HCT116 (cell line): ENCODE measurements around the gene RIMBP2. TPM values are rescaled to one million over a fixed set of nuclear protein-coding genes. Genes with fewer than 3 reads are reported as not detected.

ENCODE experiments used
- ATAC-seq: fragments of 200-7000 bp; cut with Tn5 transposase; 2 replicates; pipeline ENCODE4 v1.9.1; 2020; ENCODE audit warnings: mild to moderate bottlenecking, moderate library complexity
- BruUV-seq: library from RNA; stranded (reverse); fragments of 400-500 nt; replicated peaks from 2 replicates; lab custom pipeline; 2021; lab: Mats Ljungman, UMichigan
- CTCF ChIA-PET: fragments of 300-600 bp; sonication (Branson Sonifier 250); formaldehyde crosslinking; loops from one replicate; lab custom pipeline; 2021; ENCODE audit warnings: antibody characterized with exemption; lab: Charles Lee
- POLR2A ChIA-PET: fragments of 300-600, 350-600 bp; sonication (Branson Sonifier 250); formaldehyde crosslinking; loops from one replicate; lab custom pipeline; 2021; ENCODE audit warnings: antibody characterized with exemption; lab: Charles Lee
- RAD21 ChIA-PET, 2 experiments: fragments of 300-600 bp; sonication (Branson Sonifier 250); formaldehyde crosslinking; loops; one replicate each; lab custom pipeline; 2023; ENCODE audit warnings: low total read pairs in 2 of 2; ENCODE audit not compliant: uncharacterized antibody in 2 of 2, unreplicated experiment in 2 of 2, low non-redundant PET in 1 of 2; lab: Charles Lee
- DNase-seq: peaks from one replicate; pipeline ENCODE4 v3.0.0-alpha.2; 2010; ENCODE audit warnings: low read depth, low spot score
- H2AFZ ChIP-seq: fragments of 200-600 bp; shearing (Covaris generic), sonication (generic); 2 replicates; pipeline ENCODE4 v1.6.1; 2017; ENCODE audit warnings: low read depth, mixed run types, mixed read lengths, antibody characterized with exemption, low read length; ENCODE audit not compliant: poor library complexity, severe bottlenecking
- H3K27ac ChIP-seq: 2 replicates; pipeline ENCODE4 v1.5.1; 2012; ENCODE audit warnings: low read depth, low read length
- H3K27me3 ChIP-seq: fragments of 200-600 bp; sonication (generic); 2 replicates; pipeline ENCODE4 v1.6.1; 2016; ENCODE audit warnings: mixed run types, low read length, mixed read lengths; ENCODE audit not compliant: insufficient read depth
- H3K36me3 ChIP-seq, 2 experiments: fragments of 200-500 bp in 1 of 2; fragments of 200-600 bp in 1 of 2; sonication (Bioruptor generic) in 1 of 2; sonication (generic) in 1 of 2; 2 replicates each; pipeline versions ENCODE4 v1.5.1 to v1.6.1; 2014 to 2016; ENCODE audit warnings: low read length in 2 of 2, inconsistent platforms in 1 of 2, mixed read lengths in 1 of 2, mixed run types in 1 of 2; ENCODE audit not compliant: insufficient read depth in 2 of 2, control insufficient read depth in 1 of 2
- H3K4me1 ChIP-seq, 2 experiments: fragments of 200-600 bp in 1 of 2; sonication (generic) in 1 of 2; 2 replicates each; pipeline versions ENCODE4 v1.5.1 to v1.6.1; 2012 to 2017; ENCODE audit warnings: low read length in 2 of 2, inconsistent platforms in 1 of 2, mild to moderate bottlenecking in 1 of 2, mixed read lengths in 1 of 2, mixed run types in 1 of 2, moderate library complexity in 1 of 2; ENCODE audit not compliant: insufficient read depth in 2 of 2, control insufficient read depth in 1 of 2
- H3K4me2 ChIP-seq: fragments of 200-600 bp; sonication (generic); 2 replicates; pipeline ENCODE4 v1.6.1; 2017; ENCODE audit warnings: mixed run types, low read length, mixed read lengths
- H3K4me3 ChIP-seq, 2 experiments: fragments of 200-600 bp in 1 of 2; sonication (generic) in 1 of 2; replicated peaks in 1 of 2; 2 replicates each; pipeline ENCODE4 v1.5.1; 2011 to 2016; ENCODE audit warnings: low read length in 2 of 2, control low read depth in 1 of 2, low read depth in 1 of 2, mild to moderate bottlenecking in 1 of 2, mixed read lengths in 1 of 2, mixed run types in 1 of 2
- H3K79me2 ChIP-seq: fragments of 200-600 bp; sonication (generic); 2 replicates; pipeline ENCODE4 v1.6.1; 2017; ENCODE audit warnings: mild to moderate bottlenecking, mixed run types, low read length, moderate library complexity, mixed read lengths; ENCODE audit not compliant: insufficient read depth
- H3K9ac ChIP-seq: fragments of 200-600 bp; sonication (generic); 2 replicates; pipeline ENCODE4 v1.6.1; 2016; ENCODE audit warnings: low read length, mixed read lengths
- H3K9me2 ChIP-seq: fragments of 200-600 bp; sonication (generic), shearing (Covaris generic); 2 replicates; pipeline ENCODE4 v1.6.1; 2017; ENCODE audit warnings: mixed run types, mild to moderate bottlenecking, moderate library complexity; ENCODE audit not compliant: insufficient read depth
- H3K9me3 ChIP-seq, 2 experiments: fragments of 200-500 bp in 1 of 2; fragments of 200-600 bp in 1 of 2; sonication (Bioruptor generic) in 1 of 2; sonication (generic) in 1 of 2; 2 replicates each; pipeline ENCODE4 v1.6.1; 2014 to 2017; ENCODE audit warnings: low read length in 2 of 2, mixed read lengths in 2 of 2, inconsistent platforms in 1 of 2, low read depth in 1 of 2, mild to moderate bottlenecking in 1 of 2, mixed run types in 1 of 2, moderate library complexity in 1 of 2; ENCODE audit not compliant: control insufficient read depth in 1 of 2, insufficient read depth in 1 of 2
- H4K20me1 ChIP-seq: fragments of 200-600 bp; sonication (generic), shearing (Covaris generic); 2 replicates; pipeline ENCODE4 v1.6.1; 2017; ENCODE audit warnings: mixed run types, mild to moderate bottlenecking, moderate library complexity; ENCODE audit not compliant: insufficient read depth
- CEBPB ChIP-seq: IDR thresholded peaks from 2 replicates; pipeline ENCODE4 v1.6.1; 2012; ENCODE audit warnings: low read depth
- EGR1 ChIP-seq: IDR thresholded peaks from 2 replicates; pipeline ENCODE4 v1.6.1; 2012; ENCODE audit warnings: low read depth
- ELF1 ChIP-seq: IDR thresholded peaks from 2 replicates; pipeline ENCODE4 v1.6.1; 2012; ENCODE audit warnings: low read depth, borderline replicate concordance
- EZH2 ChIP-seq: fragments of 200-600 bp; sonication (generic); IDR thresholded peaks from 2 replicates; pipeline ENCODE4 v1.6.1; 2017; ENCODE audit warnings: antibody characterized with exemption, mixed run types
- JUND ChIP-seq: IDR thresholded peaks from 2 replicates; pipeline ENCODE4 v1.6.1; 2012
- MAX ChIP-seq: IDR thresholded peaks from 2 replicates; pipeline ENCODE4 v1.6.1; 2012
- POLR2A ChIP-seq: IDR thresholded peaks from 2 replicates; pipeline ENCODE4 v1.7.0; 2011; ENCODE audit warnings: borderline replicate concordance; ENCODE audit not compliant: insufficient read depth, insufficient read length; ENCODE audit errors: extremely low read depth
- SP1 ChIP-seq: IDR thresholded peaks from 2 replicates; pipeline ENCODE4 v1.6.1; 2012; ENCODE audit warnings: low read depth
- ZFX ChIP-seq: fragments of 450-650 bp; IDR thresholded peaks from 2 replicates; pipeline ENCODE4 v1.6.1; 2017
- intact Hi-C: fragments of 100-400 bp; cut with micrococcal nuclease; formaldehyde crosslinking; loops from 2 replicates; pipeline ENCODE4 v1.10.0; 2022
- total RNA-seq: library from RNA; stranded (reverse); gene quantifications from one replicate; pipeline ENCODE4 v1.2.1, GENCODE V29; 2021; ENCODE audit not compliant: unreplicated experiment
- TF ChIP-seq, protein P1 (sequence below): IDR thresholded peaks from 2 replicates; pipeline ENCODE4 v1.6.1; 2011; ENCODE audit warnings: mild to moderate bottlenecking, low read length, moderate library complexity; ENCODE audit not compliant: insufficient replicate concordance; ENCODE audit errors: extremely low read depth
- TF ChIP-seq, protein P2 (sequence below), 3 experiments: fragments of 200-600 bp in 1 of 3; sonication (generic) in 1 of 3; IDR thresholded peaks in 2 of 3; conservative IDR thresholded peaks in 1 of 3; 2 replicates each; pipeline ENCODE4 v1.5.1; 2012 to 2017; ENCODE audit warnings: low read depth in 2 of 3, low read length in 2 of 3, antibody characterized with exemption in 1 of 3, borderline replicate concordance in 1 of 3, control low read depth in 1 of 3, mild to moderate bottlenecking in 1 of 3, mixed read lengths in 1 of 3, mixed run types in 1 of 3, moderate library complexity in 1 of 3; ENCODE audit not compliant: insufficient read depth in 1 of 3

Gene RIMBP2
- total RNA-seq, 1 experiment from 2014 or later = not detected

- no peaks in the 10 kb centered on the region for H3K36me3 ChIP-seq
- no peak overlapping the region for H3K27ac ChIP-seq
- H3K4me3 ChIP-seq = no peak overlapping the region
- H2AFZ ChIP-seq = no peak overlapping the region
- DNase-seq = no peak
- no peaks in the 10 kb centered on the region for H3K79me2 ChIP-seq
- no peak overlapping the region for H3K4me2 ChIP-seq
- CTCF ChIA-PET = no interaction called here
- BruUV-seq = no TSS peak
- ATAC-seq = no peak
- H3K9me2 ChIP-seq = no peaks in the 10 kb centered on the region
- no peak overlapping the region for H3K9ac ChIP-seq
- H3K27me3 ChIP-seq = no peaks in the 10 kb centered on the region
- no peaks in the 10 kb centered on the region for H3K4me1 ChIP-seq
- POLR2A ChIA-PET = no interaction called here
- H4K20me1 ChIP-seq = no peaks in the 10 kb centered on the region
- RAD21 ChIA-PET = no interaction called here
- intact Hi-C loops = no loop called here
- no peak for TF ChIP-seq ELF1
- TF ChIP-seq CEBPB = no peak
- TF ChIP-seq, protein P1, sequence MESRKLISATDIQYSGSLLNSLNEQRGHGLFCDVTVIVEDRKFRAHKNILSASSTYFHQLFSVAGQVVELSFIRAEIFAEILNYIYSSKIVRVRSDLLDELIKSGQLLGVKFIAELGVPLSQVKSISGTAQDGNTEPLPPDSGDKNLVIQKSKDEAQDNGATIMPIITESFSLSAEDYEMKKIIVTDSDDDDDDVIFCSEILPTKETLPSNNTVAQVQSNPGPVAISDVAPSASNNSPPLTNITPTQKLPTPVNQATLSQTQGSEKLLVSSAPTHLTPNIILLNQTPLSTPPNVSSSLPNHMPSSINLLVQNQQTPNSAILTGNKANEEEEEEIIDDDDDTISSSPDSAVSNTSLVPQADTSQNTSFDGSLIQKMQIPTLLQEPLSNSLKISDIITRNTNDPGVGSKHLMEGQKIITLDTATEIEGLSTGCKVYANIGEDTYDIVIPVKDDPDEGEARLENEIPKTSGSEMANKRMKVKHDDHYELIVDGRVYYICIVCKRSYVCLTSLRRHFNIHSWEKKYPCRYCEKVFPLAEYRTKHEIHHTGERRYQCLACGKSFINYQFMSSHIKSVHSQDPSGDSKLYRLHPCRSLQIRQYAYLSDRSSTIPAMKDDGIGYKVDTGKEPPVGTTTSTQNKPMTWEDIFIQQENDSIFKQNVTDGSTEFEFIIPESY = no peak
- TF ChIP-seq SP1 = no peak
- no peak for TF ChIP-seq JUND
- TF ChIP-seq EGR1 = no peak
- no peak for TF ChIP-seq ZFX
- no peak for TF ChIP-seq EZH2
- TF ChIP-seq, protein P2, sequence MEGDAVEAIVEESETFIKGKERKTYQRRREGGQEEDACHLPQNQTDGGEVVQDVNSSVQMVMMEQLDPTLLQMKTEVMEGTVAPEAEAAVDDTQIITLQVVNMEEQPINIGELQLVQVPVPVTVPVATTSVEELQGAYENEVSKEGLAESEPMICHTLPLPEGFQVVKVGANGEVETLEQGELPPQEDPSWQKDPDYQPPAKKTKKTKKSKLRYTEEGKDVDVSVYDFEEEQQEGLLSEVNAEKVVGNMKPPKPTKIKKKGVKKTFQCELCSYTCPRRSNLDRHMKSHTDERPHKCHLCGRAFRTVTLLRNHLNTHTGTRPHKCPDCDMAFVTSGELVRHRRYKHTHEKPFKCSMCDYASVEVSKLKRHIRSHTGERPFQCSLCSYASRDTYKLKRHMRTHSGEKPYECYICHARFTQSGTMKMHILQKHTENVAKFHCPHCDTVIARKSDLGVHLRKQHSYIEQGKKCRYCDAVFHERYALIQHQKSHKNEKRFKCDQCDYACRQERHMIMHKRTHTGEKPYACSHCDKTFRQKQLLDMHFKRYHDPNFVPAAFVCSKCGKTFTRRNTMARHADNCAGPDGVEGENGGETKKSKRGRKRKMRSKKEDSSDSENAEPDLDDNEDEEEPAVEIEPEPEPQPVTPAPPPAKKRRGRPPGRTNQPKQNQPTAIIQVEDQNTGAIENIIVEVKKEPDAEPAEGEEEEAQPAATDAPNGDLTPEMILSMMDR (IDR thresholded peaks at IDR 0.05 in 2 of 3, conservative IDR thresholded peaks at IDR 0.05 in 1 of 3; ENCODE audit: borderline replicate concordance in 1 of 3, insufficient read depth in 1 of 3, low read depth in 2 of 3, low read length in 2 of 3) = no peak
- no peak for TF ChIP-seq MAX
- TF ChIP-seq POLR2A = no peak
- no peaks in the 10 kb centered on the region; a peak in 1 of 4 replicates for H3K9me3 ChIP-seq
Measured at GRCh38 chr12:130579231-130579630, 136.9 kb downstream of the RIMBP2 start.
